Activated CD8-positive, alpha-beta T cell treated with anti-CD3 and anti-CD28 coated beads, Interleukin-2, amount 10 ng/mL, durations not matched to agents 7 days and 5 days (primary cell): ENCODE results near the gene RNF144A. TPM values are rescaled to one million over a fixed set of nuclear protein-coding genes. Genes with fewer than 3 reads are reported as not detected.

Experiments used
- ATAC-seq: fragments of 150-1000 bp; cut with Tn5 transposase; one replicate; pipeline ENCODE4 v1.10.0; 2021; ENCODE audit warnings: moderate library complexity
- CTCF ChIA-PET: fragments of 350-600 bp; sonication (Branson Sonifier 250); formaldehyde crosslinking; loops from one replicate; lab custom pipeline; 2021; ENCODE audit warnings: antibody characterized with exemption; lab: Charles Lee
- POLR2A ChIA-PET: fragments of 350-600 bp; sonication (Branson Sonifier 250); formaldehyde crosslinking; loops from one replicate; lab custom pipeline; 2021; ENCODE audit warnings: antibody characterized with exemption; lab: Charles Lee
- DNase-seq: peaks from one replicate; pipeline ENCODE4 v3.0.0-alpha.2; 2020
- H3K27ac Mint-ChIP-seq: one replicate; pipeline ENCODE4 v1.8.0; 2021; ENCODE audit warnings: mild to moderate bottlenecking, mixed read lengths
- H3K27me3 Mint-ChIP-seq: one replicate; pipeline ENCODE4 v1.8.0; 2021; ENCODE audit warnings: low read depth, mixed read lengths
- H3K36me3 Mint-ChIP-seq: one replicate; pipeline ENCODE4 v1.8.0; 2021; ENCODE audit warnings: low read depth, mixed read lengths
- H3K4me1 Mint-ChIP-seq: one replicate; pipeline ENCODE4 v1.8.0; 2021; ENCODE audit warnings: low read depth, mixed read lengths
- H3K4me3 Mint-ChIP-seq: one replicate; pipeline ENCODE4 v1.8.0; 2021; ENCODE audit warnings: mild to moderate bottlenecking, mixed read lengths
- H3K9me3 Mint-ChIP-seq: one replicate; pipeline ENCODE4 v1.8.0; 2022; ENCODE audit warnings: mixed read lengths; ENCODE audit not compliant: insufficient read depth
- total RNA-seq, 2 experiments: library from RNA; stranded (reverse); gene quantifications; one replicate each; pipeline ENCODE4 v1.2.3, GENCODE V29; 2021

The RNF144A gene
- total RNA-seq, 2 experiments from 2014 or later, result 76.9 to 87.0 TPM

- peaks cover 93% of the 10 kb centered on the region for H3K36me3 Mint-ChIP-seq
- H3K27me3 Mint-ChIP-seq, result no peaks in the 10 kb centered on the region
- peak overlapping the region; percentile 93 for H3K27ac Mint-ChIP-seq
- DNase-seq, result no peak
- ChIA-PET CTCF (interaction anchor here (0.9 to 7.4 kb wide), 7 partner anchors 8 to 43 kb away, joined by 3 to 51 read pairs (median 10); partner anchors contain the start of genes CMPK2, RNF144A and RSAD2), POLR2A (interaction anchor here (0.6 to 12.1 kb wide), 6 partner anchors 11 to 113 kb away, joined by 3 to 188 read pairs (median 13); partner anchors contain the start of genes CMPK2 and RSAD2)
- peaks cover 82% of the 10 kb centered on the region for H3K4me1 Mint-ChIP-seq
- no peak for ATAC-seq
- H3K9me3 Mint-ChIP-seq, result peaks cover 42% of the 10 kb centered on the region
- no peak overlapping the region for H3K4me3 Mint-ChIP-seq
Observed at GRCh38 chr2:6908291-6908690, 8.9 kb upstream of the RNF144A start.

DNA sequence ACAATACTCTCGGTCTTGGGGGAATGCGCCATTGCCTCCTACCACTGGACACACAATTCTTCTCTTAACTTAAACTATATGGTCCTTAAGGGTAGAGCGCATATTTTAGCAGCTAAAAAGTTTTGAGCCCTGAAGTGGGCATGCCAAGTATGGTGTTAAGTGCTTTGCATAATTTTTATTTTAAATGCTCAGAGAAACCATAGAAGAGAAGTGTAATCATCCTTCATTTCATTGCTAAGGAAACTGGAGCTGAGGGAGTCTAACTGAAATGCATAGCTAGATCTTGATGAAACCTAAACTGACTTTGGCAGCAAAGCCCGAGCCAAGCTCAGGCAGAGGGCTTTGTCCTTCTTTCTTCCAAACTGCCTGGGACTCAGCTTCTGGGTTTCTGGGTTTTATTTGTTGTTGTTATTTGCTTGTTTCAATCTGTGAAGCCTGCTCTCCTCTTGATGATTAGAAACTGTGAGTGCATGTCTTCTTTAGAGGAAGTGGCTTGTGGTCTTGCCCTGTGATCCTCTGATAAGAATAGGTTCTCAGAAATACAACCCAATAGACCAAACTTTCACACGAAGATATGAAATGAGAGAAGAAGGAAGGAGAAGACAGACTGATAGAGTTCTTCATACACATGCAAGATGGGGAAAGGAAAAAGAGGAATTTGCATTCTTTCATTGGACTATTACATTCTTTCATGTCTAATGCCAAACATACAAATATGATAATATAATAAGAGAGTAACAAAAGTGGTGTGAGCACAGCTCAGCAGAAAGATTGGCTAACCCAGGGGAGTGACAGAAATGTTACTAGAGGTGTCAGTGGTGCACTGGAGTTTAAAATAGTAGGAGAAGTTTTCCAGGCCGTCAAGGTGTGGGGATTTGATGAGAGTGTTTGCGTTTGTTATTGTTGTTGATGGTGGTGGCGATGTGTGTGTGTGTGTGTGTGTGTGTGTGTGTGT lies 7.5 kb upstream of the RNF144A start:
- Mint-ChIP-seq H3K9me3 (peaks cover 38% of the 10 kb centered on the region), H3K4me1 (peaks cover 89% of the 10 kb centered on the region), H3K27me3 (no peaks in the 10 kb centered on the region), H3K27ac (peak overlapping the region; percentile 93), H3K36me3 (peaks cover 89% of the 10 kb centered on the region), H3K4me3 (peak overlapping the region; percentile 41)
- ChIA-PET POLR2A (interaction anchor here (0.7 to 12.1 kb wide), 7 partner anchors 10 to 542 kb away, joined by 3 to 188 read pairs (median 5); partner anchors contain the start of genes CMPK2 and RSAD2), CTCF (interaction anchor here (0.6 to 7.4 kb wide), 10 partner anchors 7 to 135 kb away, joined by 3 to 51 read pairs (median 10); partner anchors contain the start of genes CMPK2, RNF144A and RSAD2)
- DNase-seq (peak; percentile 87), ATAC-seq (peak; percentile 76)

- peak overlapping the region; percentile 83 for H3K27ac Mint-ChIP-seq
- ChIA-PET CTCF (interaction anchor here (2.0 to 7.4 kb wide), 5 partner anchors 8 to 133 kb away, joined by 8 to 51 read pairs (median 12); partner anchors contain the start of genes CMPK2 and RSAD2), POLR2A (interaction anchor here (1.0 to 12.1 kb wide), 3 partner anchors 33 to 1770 kb away, joined by 3 to 188 read pairs (median 121); partner anchors contain the start of genes CMPK2, ID2 and RSAD2)
- H3K27me3 Mint-ChIP-seq, result no peaks in the 10 kb centered on the region
- H3K36me3 Mint-ChIP-seq, result peaks cover 89% of the 10 kb centered on the region
- DNase-seq (no peak), ATAC-seq (no peak)
- H3K9me3 Mint-ChIP-seq, result peaks cover 32% of the 10 kb centered on the region
- H3K4me1 Mint-ChIP-seq, result peaks cover 95% of the 10 kb centered on the region
- H3K4me3 Mint-ChIP-seq, result no peak overlapping the region
Observed at GRCh38 chr2:6911721-6912120, 5.5 kb upstream of the RNF144A start.

GRCh38 chr2:6913415-6914157 lies 3.6 kb upstream of the RNF144A start:
- H3K27me3 Mint-ChIP-seq, result no peaks in the 10 kb centered on the region

GRCh38 chr2:6914828-6915227 lies 2.4 kb upstream of the RNF144A start:
- ChIA-PET POLR2A (interaction anchor here (0.6 to 12.1 kb wide), 8 partner anchors 8 to 50 kb away, joined by 3 to 188 read pairs (median 3); partner anchors contain the start of genes CMPK2 and RSAD2), CTCF (interaction anchor here (1.1 to 9.6 kb wide), 5 partner anchors 19 to 50 kb away, joined by 3 to 135 read pairs (median 9); partner anchors contain the start of genes CMPK2 and RSAD2)
- Mint-ChIP-seq H3K36me3 (peaks cover 71% of the 10 kb centered on the region), H3K27me3 (no peaks in the 10 kb centered on the region), H3K4me3 (no peak overlapping the region), H3K9me3 (peaks cover 9% of the 10 kb centered on the region), H3K4me1 (peaks cover 77% of the 10 kb centered on the region), H3K27ac (peak overlapping the region; percentile 79)
- no peak for DNase-seq
- no peak for ATAC-seq

More at GRCh38 chr2:6913415-6914157, 3.6 kb upstream of the RNF144A start:
- ChIA-PET POLR2A (interaction anchor here (1.3 to 12.1 kb wide), 4 partner anchors 11 to 49 kb away, joined by 3 to 188 read pairs (median 63); partner anchors contain the start of genes CMPK2 and RSAD2), CTCF (interaction anchor here (1.2 to 9.6 kb wide), 4 partner anchors 11 to 88 kb away, joined by 3 to 135 read pairs (median 6); partner anchors contain the start of gene CMPK2)
- Mint-ChIP-seq H3K36me3 (peaks cover 71% of the 10 kb centered on the region), H3K4me3 (peak overlapping the region; percentile 60), H3K4me1 (peaks cover 78% of the 10 kb centered on the region), H3K27ac (peak overlapping the region; percentile 92), H3K9me3 (peaks cover 14% of the 10 kb centered on the region)
- DNase-seq, result peak; percentile 65
- no peak for ATAC-seq

- ATAC-seq (no peak), DNase-seq (no peak)
- POLR2A ChIA-PET, result interaction anchor here (1.0 to 12.1 kb wide), 6 partner anchors 19 to 50 kb away, joined by 3 to 188 read pairs (median 29); partner anchors contain the start of genes CMPK2 and RSAD2
- peak overlapping the region; percentile 79 for H3K27ac Mint-ChIP-seq
- no peak overlapping the region for H3K4me3 Mint-ChIP-seq
- no peaks in the 10 kb centered on the region for H3K27me3 Mint-ChIP-seq
- peaks cover 78% of the 10 kb centered on the region for H3K4me1 Mint-ChIP-seq
- CTCF ChIA-PET, result interaction anchor here (1.1 to 9.6 kb wide), 9 partner anchors 8 to 51 kb away, joined by 3 to 135 read pairs (median 7); partner anchors contain the start of genes CMPK2 and RSAD2
- H3K9me3 Mint-ChIP-seq, result peaks cover 9% of the 10 kb centered on the region
- peaks cover 73% of the 10 kb centered on the region for H3K36me3 Mint-ChIP-seq
Observed at GRCh38 chr2:6915399-6915798, 1.8 kb upstream of the RNF144A start.

DNA sequence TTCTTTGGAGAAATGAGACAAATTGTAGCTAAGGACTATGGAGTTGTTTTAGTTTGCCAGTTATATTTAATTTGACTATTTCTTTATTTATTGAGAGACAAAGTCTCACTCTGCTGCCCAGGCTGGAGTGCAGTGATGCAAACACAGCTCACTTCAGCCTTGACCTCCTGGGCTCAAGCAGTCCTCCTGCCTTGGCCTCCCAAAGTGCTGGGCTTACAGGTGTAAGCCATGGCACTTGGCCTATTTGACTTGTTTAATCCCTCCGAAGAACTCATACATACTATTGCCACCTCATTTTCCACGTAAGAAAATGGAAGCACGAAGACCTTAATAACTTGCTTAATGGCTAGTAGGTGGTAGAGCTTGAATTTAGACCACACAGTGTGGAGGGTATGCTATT lies 988 bp upstream of the RNF144A start:
- ChIA-PET CTCF (interaction anchor here (0.6 to 9.6 kb wide), 21 partner anchors 9 to 130 kb away, joined by 3 to 135 read pairs (median 5); partner anchors contain the start of genes CMPK2 and RSAD2), POLR2A (interaction anchor here (0.6 to 12.1 kb wide), 9 partner anchors 9 to 51 kb away, joined by 3 to 188 read pairs (median 4); partner anchors contain the start of genes CMPK2 and RSAD2)
- Mint-ChIP-seq H3K27me3 (no peaks in the 10 kb centered on the region), H3K36me3 (peaks cover 68% of the 10 kb centered on the region), H3K4me1 (peaks cover 77% of the 10 kb centered on the region), H3K4me3 (peak overlapping the region; percentile 72), H3K27ac (peak overlapping the region; percentile 86), H3K9me3 (peaks cover 9% of the 10 kb centered on the region)
- ATAC-seq, result no peak
- no peak for DNase-seq

DNA sequence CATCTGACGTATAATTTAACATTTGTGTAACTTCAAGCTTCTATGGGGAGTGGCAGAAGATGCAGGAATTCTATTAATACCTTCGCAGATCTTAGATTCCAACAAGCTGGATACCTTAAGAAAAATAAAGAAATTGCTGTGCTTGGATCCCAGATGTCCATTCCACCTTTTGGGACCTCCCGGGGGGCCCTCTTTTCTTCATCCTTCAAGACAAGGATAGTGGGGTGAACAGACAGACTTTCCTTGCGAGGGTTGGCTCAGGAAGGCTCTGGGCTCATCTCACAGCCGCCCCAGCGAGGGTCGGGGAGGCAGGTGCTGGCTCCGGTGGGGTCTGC lies 509 bp upstream of the RNF144A start:
- Mint-ChIP-seq H3K36me3 (peaks cover 68% of the 10 kb centered on the region), H3K27ac (peak overlapping the region; percentile 86), H3K4me1 (peaks cover 77% of the 10 kb centered on the region), H3K9me3 (peaks cover 9% of the 10 kb centered on the region), H3K4me3 (peak overlapping the region; percentile 72), H3K27me3 (no peaks in the 10 kb centered on the region)
- ATAC-seq (no peak), DNase-seq (no peak)
- ChIA-PET CTCF (interaction anchor here (0.6 to 9.6 kb wide), 21 partner anchors 9 to 130 kb away, joined by 3 to 135 read pairs (median 5); partner anchors contain the start of genes CMPK2 and RSAD2), POLR2A (interaction anchor here (0.6 to 12.1 kb wide), 9 partner anchors 9 to 52 kb away, joined by 3 to 188 read pairs (median 4); partner anchors contain the start of genes CMPK2 and RSAD2)

- ChIA-PET CTCF (interaction anchor here (1.0 to 9.6 kb wide), 8 partner anchors 9 to 127 kb away, joined by 3 to 135 read pairs (median 6); partner anchors contain the start of genes CMPK2 and RSAD2), POLR2A (interaction anchor here (0.7 to 12.1 kb wide), 8 partner anchors 9 to 90 kb away, joined by 3 to 188 read pairs (median 14); partner anchors contain the start of genes CMPK2 and RSAD2)
- no peaks in the 10 kb centered on the region for H3K27me3 Mint-ChIP-seq
Observed at GRCh38 chr2:6917761-6918421, 679 bp downstream of the RNF144A start.

More at GRCh38 chr2:6917761-6918421, 679 bp downstream of the RNF144A start:
- Mint-ChIP-seq H3K4me3 (peak overlapping the region; percentile 85), H3K9me3 (peaks cover 3% of the 10 kb centered on the region), H3K36me3 (peaks cover 63% of the 10 kb centered on the region), H3K27ac (peak overlapping the region; percentile 73), H3K4me1 (peaks cover 77% of the 10 kb centered on the region)
- peak; percentile 45 for ATAC-seq
- no peak for DNase-seq
